DMS 273 (cell line): ENCODE data around the gene LASP1.
A peak's percentile ranks its signal among the peaks of the same experiment; 100 is the strongest.

Experiments used
- DNase-seq: peaks from one replicate; lab custom pipeline; 2025; ENCODE audit not compliant: unreplicated experiment; lab: John Stamatoyannopoulos, UW

The LASP1 gene

DNA sequence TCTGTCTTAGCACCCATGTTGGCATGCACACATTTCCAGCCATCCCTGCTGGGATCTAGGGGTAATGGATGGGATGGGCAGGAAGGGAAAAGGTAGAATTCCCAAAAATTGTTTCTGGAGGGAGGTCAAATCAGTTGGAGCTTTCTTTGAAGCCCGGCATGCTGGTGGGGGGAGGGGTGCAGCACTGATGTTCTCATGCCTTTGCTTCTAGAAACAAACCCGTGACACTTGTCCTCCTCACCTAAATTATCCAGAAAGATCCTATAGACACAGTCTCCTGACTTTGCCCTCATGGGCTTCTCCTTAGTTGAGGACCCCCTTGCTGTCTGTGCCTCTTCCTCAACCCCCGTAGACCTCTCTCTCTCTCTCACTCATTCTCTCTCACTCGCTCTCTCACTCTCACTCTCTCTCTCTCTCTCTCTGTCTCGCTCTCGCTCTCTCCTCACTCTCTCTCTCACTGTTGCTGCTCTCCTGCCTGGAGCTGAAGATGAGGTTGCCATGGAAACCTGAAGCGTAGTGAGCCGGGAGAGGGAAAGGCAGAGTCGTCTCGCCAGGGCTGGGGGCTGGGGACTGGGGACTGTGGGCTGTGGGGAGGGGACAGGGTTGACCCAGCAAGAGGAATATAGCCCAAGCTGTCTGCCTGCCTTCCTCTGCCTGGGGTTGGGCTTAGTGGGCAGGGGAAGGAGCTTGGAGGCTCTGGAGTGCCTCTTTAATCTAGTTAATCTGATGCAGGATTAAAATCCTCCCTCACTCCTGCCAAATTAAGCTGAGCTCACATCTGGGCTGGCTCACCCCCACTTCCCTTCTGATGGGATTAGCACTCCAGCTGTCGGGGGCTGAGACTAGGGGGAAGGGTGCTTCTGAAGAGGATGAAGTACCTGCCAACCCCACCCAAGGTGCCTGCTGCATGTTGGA is 16.1 kb downstream of the LASP1 start:
- DNase-seq = peak; percentile 46

DNA sequence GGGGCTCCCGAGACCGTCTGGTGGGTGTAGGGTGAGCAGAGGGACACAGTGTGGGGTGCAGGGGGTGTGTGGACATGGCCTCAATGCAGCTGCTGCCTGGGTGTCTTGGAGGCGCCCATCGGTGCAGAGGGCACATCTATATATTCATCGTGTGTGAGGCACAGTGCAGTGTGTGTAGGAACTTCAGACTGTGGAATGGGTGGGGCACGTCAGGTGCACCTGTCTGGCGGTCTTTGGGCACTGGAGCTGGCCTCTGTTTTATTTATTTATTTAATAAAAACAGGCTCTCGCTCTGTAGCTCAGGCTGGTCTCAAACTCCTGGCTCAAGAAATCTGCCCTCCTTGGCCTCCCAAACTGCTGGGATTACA is 16.8 kb downstream of the LASP1 start:
- no peak for DNase-seq

DNA sequence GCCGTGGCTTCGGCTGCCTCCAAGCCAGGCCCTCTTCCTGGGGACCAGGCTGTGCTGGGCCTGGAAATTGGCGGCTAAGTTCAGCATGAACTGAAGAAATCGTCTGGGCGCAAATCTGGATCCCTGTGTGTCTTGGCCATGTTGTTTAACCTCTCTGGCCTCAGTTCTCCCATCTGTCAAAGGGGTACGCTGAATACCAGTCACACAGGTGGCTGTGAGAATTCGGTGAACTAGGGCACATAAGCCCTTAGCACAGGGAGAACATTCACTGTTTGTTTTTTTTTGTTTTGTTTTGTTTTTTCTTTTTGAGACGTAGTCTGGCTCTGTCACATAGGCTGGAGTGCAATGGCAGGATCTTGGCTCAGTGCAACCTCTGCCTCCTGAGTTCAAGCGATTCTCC is 19.0 kb downstream of the LASP1 start:
- DNase-seq = no peak

DNA sequence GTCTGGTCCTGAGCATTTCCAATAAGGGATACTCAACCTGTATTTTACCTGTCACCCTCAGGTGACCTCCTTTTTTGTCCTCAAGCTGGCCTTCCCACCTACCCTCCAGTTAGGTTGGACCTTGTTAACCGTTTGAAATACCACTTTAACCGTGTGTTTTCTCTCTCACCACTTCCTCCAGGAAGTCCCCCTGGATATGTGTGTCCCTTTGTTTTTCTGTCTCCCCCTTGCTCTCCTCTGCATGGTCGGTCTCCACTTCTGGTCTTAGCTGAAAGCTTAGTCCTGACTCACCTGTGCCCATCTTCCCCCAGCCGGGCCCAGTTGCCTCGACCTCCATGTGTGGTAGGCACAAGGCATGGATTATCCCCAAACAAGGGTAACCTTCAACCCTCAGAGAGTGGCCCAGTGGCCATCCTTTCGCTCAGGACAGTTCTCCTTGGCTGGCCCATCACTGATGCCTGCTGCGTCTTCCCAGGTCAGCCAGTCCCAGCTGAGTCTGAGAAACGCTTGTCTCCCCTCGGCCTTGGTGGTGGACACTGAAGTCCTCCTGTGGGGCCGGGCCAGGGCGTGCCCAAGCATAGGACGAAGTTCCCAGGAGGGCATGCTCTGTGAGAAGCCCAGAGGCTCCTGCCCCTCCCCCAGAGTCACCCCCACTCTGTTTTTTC is 20.0 kb downstream of the LASP1 start:
- DNase-seq = no peak

DNA sequence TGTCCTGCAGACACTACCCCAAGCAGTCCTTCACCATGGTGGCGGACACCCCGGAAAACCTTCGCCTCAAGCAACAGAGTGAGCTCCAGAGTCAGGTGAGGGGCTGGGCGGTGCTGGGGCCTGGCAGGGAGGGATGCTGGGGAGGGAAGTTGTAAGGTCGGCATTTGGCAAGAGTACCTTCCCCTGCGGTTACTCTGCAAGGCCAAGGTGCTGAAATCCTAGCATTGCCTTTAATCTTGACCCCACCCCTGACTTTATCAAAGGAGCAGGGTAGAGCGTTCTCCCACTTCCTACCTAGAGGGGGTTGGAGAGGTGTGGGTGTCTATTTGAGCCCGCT is 20.5 kb downstream of the LASP1 start:
- DNase-seq = no peak

DNA sequence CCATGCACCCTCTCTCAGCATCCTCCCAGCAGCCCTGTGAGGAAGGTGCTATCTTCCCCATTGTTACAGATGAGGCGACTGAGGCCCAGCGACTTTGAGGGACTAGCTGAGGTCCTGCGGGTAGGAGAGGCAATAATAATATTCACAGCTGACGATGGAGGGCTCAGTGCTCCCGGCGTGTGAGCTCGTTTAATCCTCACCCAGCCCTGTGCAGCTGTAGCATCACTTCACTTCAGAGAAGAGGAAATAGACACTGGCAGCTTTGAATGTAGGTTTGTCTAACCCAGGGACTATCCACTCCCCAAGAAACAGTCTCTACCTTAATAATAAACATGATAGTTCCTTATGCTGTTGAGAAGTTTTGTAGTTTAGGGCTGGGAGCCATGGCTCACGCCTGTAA is 21.6 kb downstream of the LASP1 start:
- no peak for DNase-seq

DNA sequence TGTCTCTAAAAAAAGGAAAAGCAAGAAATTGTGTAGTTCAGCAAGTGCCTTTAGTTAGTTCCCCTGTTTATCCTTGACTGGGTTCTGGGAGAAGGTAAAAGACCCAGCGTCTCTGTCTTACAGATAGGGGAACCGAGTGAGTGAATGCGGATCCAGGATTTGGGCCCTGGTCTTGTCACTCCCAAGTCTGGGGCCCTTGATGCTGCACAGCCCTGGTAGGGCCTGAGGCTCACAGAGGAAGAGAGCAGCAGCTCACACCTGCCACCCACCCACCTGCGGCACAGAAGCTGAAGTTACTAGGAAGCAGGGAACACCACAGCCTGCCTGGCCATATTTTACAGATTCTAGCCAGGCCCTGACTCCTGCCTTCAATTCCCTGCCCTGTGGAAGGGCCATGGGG is 22.2 kb downstream of the LASP1 start:
- DNase-seq = no peak

DNA sequence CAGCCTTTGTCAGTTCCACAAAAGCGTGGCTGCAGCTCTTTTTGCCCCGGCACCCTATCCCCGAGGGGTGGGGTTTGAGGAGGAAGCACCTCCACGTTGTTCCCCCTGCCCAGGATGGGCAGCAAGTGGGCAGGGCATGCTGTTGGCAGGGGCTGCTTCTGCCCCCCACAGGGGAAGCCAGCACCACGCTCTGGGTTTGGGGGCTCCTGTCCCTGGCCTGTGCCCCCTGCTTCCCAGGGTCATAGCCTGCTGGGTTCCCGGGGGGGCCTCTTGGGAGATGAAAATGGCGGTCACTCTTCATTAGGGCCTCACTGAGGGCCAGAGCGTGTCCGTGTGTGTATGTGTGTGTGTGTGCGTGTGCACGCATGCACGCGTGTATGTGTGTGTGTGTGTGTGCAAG is 22.8 kb downstream of the LASP1 start:
- DNase-seq = no peak

DNA sequence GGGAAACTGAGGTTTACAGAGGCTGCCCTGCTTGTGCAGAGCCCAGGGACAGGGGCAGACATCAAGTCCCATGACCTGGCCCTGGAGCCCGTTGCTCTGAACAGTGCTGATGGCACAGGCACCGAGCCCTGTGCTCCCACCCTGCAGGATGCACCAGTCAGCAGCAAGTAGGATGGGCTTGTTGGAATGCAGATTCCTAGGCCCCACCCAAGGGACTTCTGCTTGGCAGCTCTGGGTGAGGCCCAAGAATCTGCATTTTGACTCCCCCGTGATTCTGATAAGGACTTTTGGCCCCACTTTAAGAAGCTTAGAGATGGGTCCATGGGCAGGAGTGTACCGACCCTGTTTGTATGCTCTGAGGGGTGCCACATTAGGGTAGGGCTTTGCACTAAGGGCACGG is 23.3 kb downstream of the LASP1 start:
- DNase-seq = no peak

DNA sequence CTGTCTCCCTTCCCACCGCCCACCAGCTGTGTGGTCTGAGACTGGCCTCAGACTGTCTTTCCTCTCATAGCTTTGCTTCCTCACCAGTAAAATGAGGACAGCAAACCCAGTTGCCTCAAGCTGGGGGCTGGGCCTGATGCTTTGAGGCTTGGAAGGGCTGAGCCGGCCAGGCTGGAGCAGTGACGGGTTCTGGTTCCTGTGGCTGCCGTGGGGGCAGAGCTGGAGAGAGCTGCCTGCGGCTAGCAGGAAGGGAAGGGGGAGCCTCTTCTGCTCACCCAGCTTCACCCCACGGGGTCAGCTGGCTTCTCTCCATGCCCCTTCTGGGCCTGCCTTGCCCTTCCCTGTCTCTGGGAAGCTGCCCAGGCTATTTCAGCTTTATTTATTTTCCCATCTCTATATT is 23.7 kb downstream of the LASP1 start:
- peak; percentile 34 for DNase-seq

DNA sequence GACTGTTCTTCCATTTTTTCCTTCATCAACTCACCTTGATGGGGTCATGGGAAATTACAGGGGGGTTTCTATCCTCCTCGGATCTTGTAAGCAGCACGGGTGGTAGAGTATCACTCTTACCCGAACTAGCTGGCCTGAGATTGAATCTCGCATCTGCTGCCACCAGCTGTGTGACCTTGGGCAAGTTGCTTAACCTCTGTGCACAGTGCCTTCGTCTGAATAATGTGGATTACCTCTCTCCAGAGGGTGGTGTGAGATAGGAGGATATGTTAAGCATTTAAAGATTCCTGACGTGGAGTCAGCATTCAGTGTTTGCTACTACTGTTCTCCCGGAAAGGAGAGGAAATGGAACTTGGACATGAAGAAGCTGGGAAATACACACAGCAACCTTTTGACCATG is 24.4 kb downstream of the LASP1 start:
- no peak for DNase-seq

DNA sequence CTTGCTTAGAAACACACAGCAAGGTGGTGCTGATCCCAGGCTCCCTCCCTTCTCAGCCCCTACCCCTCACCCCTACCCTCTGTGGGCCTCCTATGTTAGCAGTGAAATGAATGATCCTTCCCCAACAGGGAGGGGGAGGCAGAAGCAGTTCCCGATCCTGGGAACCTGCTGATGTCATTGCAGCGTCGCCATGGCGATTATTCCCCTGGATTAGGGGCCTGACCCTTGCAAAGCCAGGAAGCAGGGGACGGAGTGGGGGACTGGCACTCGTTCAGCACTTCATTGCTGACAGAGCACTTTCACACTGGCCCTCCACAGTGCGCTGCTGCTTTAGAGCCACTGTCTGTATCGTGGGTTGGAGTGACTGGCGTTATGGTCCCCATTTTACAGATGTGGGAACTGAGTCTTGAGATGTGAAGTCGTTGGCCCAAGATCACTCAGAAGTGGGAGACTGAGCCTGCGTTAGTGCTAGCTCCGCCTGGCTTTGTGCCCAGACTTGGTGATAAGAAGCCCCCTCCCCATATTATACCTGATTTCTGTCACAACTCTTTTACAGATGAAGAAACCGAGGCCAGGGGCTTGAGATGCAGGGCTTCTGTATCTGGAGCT is 26.6 kb downstream of the LASP1 start:
- DNase-seq = no peak

DNA sequence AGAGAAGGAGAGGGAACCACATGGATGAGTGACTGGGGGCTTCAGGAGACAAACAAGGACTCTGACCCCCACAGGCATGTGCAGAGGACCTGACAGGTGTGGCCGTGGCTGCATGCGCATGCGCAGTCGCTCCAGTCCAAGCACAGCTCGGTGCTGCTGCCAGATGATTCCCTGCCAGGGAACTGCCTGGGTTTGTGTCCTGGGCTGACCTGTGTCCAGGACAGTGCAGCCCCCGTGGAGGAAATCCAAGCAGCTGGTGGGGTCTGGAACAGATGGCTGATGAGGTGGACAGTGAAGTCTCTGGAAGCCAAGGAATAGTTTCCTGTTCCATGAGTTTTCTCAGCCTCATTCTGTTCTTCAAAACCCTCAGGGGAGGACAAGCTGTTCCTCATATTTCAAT is 27.3 kb downstream of the LASP1 start:
- peak; percentile 59 for DNase-seq

DNA sequence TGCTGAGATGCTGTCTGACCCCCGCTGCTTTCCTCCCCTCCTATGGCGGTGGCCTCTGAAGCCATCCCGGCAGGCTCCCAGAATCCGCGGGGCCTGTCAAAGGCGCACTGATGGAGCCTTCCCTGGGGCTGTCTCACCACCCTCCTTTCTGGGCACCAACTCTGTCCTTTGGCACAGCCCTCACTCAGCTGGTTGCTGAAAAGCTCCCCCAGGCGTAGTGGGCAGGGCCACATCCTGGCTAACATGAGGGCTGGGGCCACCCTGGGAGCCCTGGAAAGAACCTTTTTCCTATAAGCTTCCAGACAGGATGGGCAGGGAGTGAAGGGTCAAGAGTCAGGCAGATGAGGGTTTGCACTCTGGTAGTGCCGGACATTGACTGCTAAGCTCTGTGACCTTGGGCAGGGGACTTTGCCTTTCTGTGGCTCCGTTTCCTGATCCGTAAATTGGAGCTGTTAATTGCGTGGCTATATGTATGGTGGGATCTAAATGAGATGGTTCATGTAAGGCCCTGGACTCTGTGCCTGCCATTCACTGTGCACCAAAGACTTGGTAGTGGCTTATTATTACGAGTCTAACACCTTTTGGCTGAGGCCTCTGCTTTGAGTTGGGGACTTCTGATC is 27.9 kb downstream of the LASP1 start:
- DNase-seq = no peak

DNA sequence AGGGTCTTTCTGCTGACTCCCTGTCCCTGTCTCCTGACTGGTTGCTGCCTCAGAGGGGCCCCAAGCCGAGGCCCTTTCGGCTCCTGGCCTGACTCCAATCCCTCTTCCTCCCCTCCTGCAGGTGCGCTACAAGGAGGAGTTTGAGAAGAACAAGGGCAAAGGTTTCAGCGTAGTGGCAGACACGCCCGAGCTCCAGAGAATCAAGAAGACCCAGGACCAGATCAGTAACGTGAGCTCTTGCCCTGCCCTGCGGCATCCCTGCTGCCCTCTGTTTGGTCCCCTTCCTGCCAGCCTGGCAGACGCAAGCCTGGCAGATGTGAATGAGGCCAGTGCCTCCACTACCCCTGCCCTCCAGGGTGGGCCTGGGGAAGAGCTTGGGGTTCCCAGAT is 28.4 kb downstream of the LASP1 start:
- no peak for DNase-seq

DNA sequence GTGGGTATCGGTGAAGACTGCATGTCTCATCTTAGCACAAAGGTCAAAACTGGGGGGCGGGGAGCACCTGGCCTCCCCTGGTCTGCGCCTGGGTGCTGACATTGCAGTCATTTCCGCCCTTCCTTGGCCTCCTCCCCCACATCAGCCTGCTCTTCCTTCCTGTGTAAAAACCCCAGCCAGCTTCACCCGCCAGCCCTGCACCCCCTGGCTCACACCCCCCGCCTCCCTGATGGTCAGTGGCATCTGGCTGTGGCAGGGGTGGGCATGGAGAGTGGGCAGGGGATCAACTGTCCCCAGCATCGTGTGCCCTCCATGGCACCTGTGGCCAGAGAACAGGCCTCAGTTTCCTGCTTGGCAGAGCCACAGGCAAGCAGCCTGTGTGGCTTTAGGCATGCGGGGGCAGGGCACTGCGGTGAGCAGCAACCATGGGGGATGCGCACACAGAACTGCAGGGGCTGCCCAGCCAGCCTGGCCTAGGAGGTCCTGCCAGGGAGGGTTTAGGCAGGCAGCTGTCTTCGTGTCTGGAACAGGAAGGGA is 29.0 kb downstream of the LASP1 start:
- DNase-seq = no peak

DNA sequence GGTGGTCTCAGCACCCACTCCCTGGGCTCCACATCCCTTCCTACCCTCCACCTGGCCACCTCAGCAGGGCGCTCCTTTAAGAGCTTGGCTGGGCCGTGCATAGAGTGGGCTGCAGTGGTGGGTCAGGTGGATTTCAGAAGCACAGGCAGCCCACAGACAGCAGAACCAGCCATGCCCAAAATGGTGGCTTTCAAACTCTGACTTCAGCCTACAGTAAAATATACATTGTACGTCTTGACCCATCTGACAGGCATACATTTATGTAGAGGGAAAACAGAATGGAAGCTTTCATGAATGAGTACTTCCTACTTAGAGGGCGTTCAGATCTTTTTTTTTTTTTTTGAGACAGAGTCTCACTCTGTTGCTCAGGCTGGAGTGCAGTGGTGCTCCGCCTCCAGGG is 29.6 kb downstream of the LASP1 start:
- no peak for DNase-seq

DNA sequence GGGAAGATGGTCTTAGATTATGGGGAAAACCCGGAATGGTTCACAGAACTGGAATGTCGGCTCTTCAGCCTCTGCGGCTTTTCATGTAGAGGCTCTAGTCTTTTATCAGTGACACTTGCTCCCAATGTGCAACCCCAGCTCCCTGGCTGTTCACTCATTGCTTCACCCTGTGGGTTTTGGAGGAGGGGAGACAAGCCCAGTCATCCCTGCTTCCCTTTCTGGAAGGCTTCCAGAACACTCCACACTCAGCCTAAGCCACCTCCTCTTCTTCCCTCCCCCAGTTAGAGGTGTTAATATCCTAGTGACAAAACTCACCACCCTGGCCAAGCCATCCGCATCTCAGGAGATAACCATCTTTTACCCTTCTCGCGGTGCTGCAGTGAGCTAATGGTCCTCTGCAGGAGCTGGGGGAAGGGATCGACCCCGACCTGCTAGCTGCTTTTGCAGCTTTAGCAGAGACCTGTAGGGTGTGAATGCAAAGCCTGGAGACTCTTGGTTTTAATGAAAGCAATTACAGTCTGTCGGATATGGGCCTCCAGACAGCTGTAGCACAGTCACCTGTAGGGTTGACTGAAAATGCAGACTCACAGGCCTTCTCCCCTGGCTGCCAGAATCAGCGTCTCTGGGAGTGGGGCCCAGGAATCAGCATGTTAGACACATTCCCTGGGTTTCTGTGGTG is 31.3 kb downstream of the LASP1 start:
- DNase-seq = peak; percentile 40

DNA sequence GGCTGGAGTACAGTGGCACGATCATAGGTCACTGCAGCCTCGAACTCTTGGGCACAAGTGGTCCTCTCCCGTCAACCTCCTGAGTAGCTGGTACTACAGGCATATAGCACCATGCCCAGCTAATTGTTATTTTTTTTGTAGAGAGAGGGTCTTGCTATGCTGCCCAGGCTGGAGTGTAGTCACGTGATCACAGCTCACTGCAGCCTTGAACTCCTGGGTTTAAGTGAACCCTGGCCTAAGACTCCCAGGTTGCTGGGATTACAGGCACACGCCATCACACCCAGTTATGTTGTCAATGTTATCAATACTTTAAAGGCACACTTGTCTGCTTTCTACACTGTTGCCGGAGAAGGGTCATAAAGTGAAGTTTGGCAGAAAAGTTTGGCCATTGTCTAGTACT is 33.5 kb downstream of the LASP1 start:
- DNase-seq = no peak

DNA sequence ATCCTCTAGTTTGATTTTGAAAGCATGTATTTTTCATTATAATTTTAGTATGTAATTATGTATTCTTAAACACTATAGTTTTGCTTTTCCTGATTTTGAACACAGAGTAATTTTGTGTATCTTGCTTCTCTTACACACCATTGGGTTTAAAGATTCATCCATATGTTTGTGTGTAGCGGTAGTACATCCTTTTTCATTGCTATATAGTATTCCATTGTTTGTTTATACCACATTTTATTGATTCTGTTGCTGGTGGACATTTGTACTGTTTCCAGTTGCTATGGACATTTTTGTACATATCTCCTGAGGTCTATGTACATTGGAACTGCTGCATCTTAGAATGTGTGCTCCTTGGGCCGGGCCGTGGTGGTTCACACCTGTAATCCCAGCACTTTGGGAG is 35.0 kb downstream of the LASP1 start:
- DNase-seq = no peak

DNA sequence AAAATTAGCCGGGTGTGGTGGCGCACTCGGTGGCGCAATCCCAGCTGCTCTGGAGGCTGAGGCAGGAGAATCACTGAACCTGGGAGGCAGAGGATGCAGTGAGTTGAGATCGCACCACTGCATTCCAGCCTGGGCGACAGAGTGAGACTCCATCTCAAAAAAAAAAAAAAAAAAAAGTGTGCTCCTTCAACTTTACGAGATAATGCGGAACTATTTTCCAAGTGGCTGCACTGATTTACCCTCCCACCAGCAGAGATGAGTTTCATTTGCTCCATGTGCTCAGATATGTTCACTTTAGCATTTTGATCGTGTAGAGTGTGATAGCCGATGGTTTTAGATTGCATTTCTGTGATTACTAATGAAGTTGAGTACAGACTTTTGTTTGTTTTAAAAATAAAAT is 35.5 kb downstream of the LASP1 start:
- no peak for DNase-seq
